GM21515 (cell line): ENCODE measurements around the gene GAREM2.

ENCODE experiments used
- ATAC-seq: cut with Tn5 transposase; IDR thresholded peaks from one replicate; pipeline ENCODE4 v1.9.1; 2021; ENCODE audit not compliant: unreplicated experiment

The GAREM2 gene

DNA sequence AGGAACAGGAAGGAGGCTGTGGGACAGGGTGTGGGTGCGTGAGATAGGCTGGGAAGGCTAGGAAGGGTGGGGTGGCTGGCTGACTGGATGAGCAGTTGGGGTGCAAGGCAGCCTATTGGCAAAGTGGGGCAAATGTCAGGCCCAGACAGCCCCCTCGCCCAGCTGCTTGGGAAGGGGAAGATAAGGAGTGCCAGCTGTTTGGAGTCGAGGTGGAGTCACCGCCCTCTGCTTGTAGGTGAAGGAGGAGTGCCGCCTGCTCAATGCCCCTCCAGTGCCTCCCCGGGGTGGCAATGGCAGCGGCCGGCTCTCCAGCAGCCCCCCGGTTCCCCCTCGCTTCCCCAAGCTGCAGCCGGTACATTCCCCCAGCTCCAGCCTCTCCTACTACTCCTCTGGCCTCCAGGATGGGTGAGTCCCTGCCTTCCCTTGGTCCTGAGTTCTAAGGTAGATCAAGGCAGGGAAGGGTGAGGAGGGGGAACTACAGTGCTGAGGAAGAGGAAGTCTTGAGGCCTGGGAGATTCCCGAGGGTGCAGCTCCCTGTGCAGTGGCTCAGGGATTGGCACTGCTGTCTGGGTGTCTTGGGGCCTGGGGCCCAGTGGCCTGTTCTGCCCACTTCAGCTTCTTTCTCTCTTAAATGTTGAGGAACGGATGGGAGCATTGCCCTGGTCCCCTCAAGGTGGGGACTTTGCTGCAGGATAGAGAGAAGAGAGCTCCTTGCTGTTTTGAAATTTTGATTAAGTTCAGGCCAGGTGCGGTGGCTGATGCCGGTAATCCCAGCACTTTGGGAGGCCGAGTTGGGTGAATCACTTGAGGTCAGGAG is 13.3 kb downstream of the GAREM2 start:
- no peak for ATAC-seq

DNA sequence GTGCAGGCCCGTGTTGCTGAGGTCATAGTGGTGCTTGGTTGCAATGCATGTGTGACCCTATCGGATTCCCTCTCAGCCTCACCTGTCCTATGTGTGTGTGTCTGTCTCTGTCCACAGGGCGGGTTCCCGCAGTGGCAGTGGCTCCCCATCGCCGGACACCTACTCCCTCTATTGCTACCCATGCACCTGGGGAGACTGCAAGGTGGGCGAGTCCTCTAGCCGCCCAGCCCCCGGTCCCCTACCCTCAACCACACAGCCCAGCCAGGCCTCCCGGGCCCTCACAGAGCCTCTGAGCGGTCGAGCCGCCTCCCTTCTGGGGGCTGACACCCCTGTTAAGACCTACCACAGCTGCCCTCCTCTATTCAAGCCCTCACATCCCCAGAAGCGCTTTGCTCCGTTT is 14.2 kb downstream of the GAREM2 start:
- ATAC-seq: no peak

DNA sequence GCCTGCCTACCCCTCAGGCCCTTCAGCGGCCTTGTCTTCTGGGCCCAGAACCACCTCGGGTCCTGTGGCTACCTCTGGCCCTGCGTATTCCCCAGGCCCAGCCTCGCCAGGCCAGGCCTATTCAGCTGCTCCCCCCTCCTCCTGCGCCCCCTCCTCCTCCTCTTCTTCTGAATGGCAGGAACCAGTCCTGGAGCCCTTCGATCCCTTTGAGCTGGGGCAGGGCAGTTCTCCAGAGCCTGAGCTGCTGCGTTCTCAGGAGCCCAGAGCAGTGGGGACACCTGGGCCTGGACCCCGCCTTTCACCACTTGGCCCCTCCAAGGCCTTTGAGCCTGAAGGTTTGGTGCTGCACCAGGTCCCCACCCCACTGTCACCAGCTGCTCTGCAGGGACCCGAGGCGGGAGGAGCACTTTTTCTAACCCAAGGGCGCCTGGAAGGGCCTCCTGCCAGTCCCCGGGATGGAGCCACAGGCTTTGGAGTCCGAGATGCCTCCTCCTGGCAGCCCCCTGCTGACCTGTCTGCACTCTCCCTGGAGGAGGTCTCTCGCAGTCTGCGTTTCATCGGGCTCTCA is 14.7 kb downstream of the GAREM2 start:
- no peak for ATAC-seq

DNA sequence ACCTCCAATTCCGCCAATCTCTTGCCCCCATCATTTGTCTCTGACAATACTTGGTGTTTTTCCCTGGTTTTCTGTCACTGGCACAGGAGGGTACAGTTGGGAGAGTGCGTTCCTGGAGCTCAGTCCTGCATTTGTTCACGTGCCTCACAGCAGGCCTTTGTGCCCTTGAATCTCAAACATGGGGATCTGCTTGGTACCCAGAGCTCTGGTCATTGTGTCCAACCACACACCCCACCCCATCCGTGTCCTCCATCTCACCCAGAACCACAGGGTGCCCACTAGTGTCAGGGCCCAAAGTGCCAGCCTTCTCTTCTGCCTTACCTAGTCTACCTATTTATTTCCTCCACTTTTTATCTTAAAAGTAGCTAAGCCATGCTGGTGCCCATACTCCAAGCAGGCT is 16.2 kb downstream of the GAREM2 start:
- ATAC-seq: no peak

DNA sequence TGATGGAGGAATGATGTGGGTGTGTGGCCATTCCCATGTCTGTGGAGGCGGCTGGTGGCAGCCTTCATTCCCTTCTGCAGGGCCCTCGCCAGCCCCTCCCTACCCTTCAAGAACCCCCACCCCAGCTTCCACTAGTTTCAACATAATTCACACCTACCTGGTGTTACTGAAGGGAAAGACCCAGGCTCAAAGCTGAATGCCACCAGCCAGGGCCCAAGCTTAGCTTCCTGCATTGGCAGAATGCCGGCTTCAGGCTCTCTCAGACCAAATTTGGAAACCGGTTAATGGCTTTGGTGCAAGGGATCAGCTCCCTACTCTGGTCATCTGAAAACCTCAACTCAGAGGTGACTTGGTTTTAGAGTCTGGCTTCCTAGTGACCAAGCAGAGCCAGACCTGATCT is 16.9 kb downstream of the GAREM2 start:
- no peak for ATAC-seq

DNA sequence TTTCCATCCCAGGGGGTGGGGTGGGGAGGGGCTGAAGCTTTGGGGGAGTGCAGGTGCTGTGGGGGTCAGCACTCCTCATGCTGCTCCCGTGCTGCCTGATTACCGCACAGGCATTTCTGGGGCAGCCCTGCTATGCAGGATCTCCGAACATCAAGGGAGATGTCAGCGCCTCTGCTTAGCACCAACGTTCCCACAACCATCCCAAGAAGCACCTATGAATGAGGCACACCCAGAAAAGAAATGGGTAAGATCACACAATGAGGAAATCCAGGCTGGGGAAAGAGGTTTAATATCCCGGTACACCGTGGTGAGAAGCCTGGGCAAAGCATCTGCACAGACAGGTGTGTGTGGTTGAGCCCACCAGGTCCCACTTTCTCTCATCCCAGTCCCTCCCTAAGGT is 17.5 kb downstream of the GAREM2 start:
- no peak for ATAC-seq

DNA sequence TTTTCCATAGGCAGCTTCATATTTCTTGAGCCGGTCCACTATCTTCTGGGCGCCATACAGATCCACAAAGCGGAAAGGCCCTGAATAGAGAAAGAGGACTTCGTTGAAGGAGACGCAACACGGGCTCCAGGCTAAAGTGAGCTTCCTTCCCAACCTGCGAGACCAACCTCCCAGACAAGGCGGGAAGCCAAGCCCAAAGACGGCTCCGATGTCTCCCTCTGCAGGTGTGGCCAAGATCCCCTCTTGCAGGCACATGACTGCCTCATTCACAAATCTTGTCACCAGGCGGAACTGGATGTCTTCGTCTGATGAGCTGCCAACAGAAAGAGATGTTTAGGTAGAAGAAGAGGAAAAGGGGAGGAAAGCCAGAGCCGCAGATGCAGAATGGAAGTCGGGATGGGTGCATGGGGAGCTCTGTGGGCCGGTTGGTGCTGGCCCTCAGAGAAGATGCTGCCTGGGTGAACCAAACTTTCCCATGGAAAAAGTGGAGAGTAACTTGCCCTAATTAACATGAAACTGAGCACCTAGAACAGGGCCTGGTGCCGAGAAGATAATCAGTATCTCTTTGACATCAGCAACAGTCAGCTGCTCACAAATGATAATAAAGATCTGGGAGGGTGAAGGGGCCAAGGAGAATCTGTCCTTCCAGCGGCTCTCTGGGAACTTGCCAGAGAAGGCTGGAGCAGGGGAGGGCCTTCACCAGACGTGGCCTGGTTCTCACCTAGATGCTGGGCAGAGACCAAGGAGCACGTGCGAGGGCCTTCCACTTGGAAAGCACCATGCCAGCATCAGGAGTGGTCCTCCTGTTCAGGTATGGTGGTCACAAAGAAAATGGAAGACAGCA is 18.6 kb downstream of the GAREM2 start:
- ATAC-seq: no peak

DNA sequence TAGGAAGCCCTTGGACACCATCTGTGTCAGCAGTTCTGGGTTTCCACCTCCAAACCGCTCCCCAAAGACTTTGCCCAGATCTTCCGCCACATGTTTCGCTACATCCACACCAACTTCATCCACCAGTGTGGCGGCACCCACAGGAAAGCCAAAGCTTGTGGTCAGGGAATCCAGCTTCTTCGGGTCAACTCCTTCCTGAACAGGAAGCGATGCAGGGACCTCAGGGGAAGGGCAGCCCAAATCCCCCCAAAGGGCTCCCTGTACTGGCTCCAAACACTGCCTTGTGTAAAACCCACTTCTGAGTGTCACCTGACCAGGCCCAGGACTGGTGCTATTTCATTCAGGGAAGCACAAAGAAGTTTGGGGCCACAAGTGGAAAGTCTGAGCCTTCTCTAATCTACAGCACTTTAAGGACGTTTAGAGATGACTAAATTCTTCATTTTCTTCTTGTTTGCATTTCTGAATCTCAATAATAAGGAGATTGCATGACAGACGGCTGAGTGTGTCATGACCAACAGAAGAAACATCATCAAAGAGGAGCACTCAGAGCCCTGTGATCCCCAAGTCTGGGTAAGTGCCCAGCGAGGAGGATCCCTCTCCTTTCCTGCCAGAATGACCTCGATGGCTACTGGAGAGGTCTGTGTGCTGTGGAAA is 20.8 kb downstream of the GAREM2 start:
- ATAC-seq: no peak

DNA sequence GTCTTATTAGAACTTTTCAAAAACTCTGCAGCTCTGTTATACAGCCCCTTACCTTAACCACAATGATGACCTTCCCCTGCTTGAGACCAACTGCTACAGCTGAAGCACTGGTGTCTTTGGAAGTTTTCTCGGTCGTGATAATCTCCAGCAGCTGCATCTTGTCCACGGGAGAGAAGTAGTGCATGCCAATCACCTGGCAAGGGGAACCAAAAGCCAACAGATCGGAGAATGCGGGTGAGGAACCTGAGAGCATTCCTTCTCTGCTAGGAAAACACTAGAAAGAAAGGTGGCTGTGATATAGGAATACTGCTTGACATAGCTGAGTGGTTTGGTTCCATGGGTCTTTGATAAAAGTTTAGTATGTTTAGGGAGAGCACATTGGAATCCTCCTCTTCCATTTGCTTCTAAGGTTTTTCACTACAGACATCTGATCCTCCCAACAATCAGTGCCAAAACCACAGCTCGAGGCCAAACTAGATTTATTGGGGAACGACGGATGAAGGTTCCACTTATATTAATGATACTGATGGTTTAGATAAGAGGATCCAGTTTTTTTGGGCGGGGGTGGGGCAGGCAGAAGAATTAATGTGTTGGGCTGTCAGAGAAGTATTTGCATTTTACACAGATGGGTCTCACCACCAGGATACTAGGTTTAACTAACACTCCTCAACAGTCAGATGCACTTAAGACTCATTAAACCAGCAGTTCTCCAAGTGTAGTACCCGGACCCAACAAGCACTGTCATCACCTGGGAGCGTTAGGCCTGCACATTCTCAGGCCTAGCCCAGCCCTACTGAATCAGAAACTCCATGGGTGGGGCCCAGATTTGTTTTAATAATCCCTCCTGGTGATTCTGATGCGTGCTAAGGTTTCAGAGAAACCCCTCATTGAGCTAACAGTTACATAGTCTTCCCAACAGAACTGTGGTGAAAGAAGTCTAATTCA is 22.4 kb downstream of the GAREM2 start:
- no peak for ATAC-seq

DNA sequence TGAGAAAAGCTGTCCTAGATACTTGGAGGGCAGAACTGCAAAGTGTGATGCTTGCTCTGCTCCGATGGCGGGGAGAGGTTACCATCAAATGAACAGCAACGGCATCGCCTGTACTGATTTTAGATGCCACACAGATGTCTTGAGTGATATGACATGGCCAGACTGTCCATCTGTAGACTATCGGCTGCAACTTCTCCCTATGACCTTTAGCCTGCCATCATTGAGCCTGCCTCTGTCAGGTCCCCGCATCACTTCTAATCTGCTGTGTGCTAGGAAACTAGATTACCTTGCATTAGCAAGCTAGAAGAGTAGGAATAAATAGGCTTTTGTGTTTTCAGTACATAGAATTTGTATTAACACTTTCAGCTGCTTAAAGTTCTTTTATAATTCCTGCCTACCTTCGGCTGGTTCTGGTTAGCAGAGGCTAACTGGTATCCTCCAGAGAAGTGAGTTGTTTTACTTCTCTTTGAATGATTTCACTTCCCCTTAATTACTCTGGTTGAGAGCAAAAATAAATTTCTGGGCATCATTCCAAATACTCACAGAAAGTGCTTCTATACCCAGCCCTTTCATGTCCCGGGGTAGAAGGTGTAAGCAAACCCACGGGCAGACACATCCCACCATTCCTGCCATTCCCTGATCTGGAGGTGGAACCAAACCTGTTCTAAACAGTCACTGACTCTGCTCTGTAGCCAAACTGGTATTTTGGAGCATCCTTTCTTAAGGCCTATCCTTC is 24.0 kb downstream of the GAREM2 start:
- no peak for ATAC-seq

DNA sequence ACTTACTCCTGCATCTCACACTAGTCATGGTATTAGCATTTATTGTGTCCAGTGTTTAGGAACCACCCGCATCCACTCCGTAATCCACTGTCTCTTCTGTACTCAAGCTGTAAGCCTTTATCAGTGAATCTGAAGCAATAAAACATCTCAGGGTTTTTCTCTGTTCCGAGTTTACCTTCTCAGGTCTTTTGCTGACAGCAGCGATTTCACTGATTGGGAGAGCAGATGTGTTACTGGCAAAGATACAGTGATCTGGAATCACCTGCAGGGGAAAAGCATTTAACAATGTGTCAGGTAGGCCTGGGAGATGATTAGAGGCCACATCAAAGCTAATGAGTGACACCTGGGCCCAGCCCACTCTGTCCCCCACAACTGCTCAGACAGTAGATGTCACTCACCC is 24.6 kb downstream of the GAREM2 start:
- ATAC-seq: no peak

DNA sequence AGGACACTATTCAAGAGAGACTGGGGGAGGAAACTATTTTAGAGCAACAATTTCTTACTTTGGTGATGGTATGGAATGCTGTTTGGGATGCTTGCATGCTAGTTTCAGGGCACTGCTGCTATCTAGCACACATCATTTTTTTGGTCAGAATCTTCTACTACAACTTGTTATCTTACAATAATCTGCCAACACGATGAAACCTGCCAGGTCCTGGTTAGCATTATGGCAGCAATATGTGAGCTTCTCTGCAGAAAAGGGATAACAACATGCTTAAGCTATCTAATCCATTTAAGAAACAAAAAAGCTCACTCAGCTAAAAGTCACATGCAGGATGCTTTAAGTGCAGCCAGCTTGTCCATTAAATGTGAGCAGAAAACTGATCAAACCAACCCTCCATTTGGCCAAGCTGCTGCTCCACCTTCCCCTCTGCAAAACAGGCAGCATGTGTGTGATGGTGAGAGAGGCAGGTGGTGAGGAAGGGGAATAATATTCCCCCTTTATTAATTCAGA is 30.1 kb downstream of the GAREM2 start:
- no peak for ATAC-seq

DNA sequence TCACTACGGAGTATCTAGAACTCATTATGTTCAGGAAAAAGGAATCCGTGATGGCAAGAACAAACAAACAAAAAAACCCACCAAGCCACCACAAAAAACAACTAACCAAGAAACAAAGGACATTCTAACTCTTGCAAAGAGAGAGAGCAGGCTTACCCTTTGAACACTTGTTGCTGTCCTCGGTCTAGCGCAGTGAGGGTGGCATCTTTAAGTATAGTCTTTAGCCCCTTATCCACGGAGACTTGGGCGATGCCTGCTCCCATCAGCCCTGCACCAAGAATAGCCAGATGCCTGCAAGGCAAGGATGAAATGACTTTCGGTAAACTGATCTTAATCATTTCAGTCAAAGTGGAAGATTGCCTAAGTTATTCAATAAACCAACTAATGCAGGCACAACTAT is 31.0 kb downstream of the GAREM2 start:
- ATAC-seq: no peak

DNA sequence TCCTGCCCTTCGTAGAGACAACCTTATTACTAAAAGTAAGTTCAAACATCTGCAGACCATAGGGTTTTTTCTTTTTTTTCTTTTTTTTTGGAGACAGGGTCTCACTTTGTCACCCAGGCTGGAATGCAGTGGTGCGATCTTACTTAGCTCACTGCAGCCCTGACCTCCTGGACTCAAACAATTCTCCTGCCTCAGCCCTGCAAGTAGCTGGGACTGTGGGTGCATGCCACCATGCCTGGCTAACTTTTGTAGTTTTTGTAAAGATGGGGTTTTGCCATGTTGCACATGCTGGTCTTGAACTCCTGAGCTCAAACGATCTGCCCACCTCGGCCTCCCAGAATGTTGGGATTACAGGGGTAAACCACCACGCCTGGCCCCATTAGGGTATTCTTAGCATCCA is 39.1 kb downstream of the GAREM2 start:
- ATAC-seq: no peak

DNA sequence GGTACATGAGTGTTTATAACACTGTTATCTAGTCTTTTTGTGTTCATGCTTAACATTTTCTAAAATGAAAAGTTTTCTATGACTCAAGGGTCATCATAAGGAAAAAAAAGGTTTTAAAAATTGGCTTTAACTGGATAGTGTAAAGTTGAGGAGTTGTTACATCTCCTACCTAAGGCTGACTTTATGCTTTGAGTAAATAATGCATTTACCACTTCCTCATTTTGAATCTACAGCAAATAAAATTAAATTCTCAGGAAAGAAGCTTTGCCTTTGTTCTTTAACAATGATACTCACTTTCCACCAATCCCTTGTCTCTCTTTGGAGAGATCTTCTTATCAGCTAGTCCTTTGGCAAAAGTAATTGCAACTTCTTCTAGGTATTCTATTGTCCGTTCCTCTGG is 41.9 kb downstream of the GAREM2 start:
- ATAC-seq: no peak

DNA sequence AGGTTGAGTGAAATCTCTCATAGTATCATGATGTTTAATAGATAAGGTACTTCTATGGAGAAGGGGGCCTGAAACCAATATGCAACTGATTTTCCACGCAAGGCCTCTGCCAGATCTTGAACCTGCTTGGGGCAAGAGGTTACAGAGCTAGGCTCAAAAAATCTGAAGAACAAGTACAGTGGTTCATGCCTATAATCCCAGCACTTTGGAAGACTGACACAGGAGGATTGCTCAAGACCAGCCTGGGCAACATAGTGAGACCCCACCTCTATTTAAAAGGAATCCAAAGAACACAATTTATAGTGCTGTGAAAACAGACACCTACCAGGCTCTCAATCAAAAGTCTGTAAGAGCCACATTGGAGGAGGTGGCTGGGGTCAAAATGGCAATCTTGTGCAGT is 42.9 kb downstream of the GAREM2 start:
- no peak for ATAC-seq

DNA sequence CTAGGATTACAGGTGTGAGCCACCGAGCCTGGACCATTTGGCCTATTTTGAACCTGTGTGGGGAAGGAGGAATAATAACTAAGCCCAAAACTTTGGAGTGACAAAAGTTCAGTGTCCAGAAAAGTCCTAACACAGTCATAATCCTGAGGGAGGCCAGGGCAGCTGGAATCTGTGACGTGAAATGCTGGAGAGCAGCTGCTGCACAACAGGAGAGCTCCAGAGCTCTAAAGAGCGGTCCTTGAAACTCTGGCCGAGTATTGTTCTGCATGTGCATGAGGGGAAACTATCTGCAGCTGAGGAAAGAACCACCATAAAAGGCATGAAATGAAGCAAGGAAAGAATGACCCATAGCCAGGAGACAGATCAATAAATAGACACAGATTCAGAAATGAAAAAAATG is 43.7 kb downstream of the GAREM2 start:
- ATAC-seq: no peak

DNA sequence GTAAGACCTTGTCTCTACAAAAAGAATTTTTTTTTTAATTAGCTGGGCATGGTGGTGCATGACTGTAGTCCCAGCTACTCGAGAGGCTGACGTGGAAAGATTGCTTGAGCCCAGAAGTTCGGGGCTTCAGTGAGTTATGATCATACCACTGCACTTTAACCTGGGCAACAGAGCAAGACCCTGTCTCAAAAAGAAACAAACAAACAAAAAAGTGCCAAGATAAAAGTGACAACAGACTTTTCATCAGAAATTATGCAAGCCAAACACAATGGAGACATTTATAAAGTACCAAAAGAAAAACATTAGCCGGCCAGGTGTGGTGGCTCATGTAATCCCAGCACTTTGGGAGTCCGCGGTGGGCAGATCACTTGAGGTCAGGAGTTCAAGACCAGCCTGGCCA is 44.8 kb downstream of the GAREM2 start:
- ATAC-seq: no peak

DNA sequence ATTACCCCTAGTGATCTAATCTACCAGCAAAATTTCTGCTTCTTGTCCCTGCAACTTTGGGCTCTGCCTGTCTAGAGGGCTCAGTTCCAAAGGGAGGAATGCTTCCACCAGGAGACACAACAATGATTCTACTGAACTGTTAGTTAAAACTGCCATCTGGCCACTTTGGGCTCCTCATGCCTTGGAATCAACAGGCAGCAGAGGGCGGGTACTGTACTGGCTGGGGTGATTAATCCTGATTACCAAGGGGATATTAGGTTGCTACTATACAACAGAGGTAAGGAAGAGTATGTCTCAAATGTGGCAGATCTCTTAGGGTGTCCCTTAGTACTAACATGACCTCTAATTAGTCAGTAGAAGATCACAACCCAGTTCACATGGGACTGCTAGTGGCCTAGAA is 50.1 kb downstream of the GAREM2 start:
- no peak for ATAC-seq

DNA sequence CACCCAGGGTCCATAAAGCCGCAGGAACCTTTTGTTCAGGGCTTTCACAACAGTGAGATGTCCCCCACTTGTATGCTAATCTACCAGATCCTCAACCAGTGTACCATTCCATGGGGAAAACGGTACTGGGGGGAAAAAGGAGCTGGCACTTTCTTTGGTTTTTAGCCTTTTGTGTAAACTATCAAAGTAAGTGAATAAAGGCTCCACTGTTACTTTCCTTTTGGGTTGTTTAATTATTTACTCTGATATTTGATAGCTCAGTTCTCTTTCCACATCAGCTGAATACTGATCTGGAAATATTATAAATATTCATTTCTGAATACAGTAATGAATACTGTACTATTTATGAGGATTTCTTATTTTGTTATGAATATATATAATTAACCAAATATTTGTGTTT is 51.2 kb downstream of the GAREM2 start:
- no peak for ATAC-seq
